OCI-LY7 (cell line): ENCODE measurements around the gene IGF1R. TPM values are rescaled to one million over a fixed set of nuclear protein-coding genes. Genes with fewer than 3 reads are reported as not detected.

Experiments used
- Bru-seq: library from RNA; stranded (reverse); fragments of 400-500 nt; gene quantifications from one replicate; lab custom pipeline; 2021; lab: Mats Ljungman, UMichigan
- BruChase-seq, 2 experiments: library from RNA; stranded (reverse); fragments of 400-500 nt; gene quantifications; one replicate each; lab custom pipeline; 2021; lab: Mats Ljungman, UMichigan
- BruUV-seq: library from RNA; stranded (reverse); fragments of 400-500 nt; replicated peaks from 2 replicates; lab custom pipeline; 2021; lab: Mats Ljungman, UMichigan
- CTCF ChIA-PET: fragments of 300-600 bp; sonication (Branson Sonifier 250); formaldehyde crosslinking; loops from one replicate; lab custom pipeline; 2022; ENCODE audit warnings: antibody characterized with exemption; ENCODE audit not compliant: unreplicated experiment; lab: Charles Lee
- POLR2A ChIA-PET: fragments of 300-600 bp; sonication (Branson Sonifier 250); formaldehyde crosslinking; loops from one replicate; lab custom pipeline; 2022; ENCODE audit warnings: antibody characterized with exemption; lab: Charles Lee
- DNase-seq: peaks from one replicate; pipeline ENCODE4 v3.0.0-alpha.2; 2015; ENCODE audit warnings: low spot score
- H2AFZ ChIP-seq: fragments of 200-600 bp; sonication (generic), shearing (Covaris generic); 2 replicates; pipeline ENCODE4 v1.6.1; 2014; ENCODE audit warnings: mild to moderate bottlenecking, antibody characterized with exemption, low read length, moderate library complexity
- H3K27ac ChIP-seq: fragments of 200-600 bp; sonication (generic); 2 replicates; pipeline ENCODE4 v1.5.1; 2014; ENCODE audit warnings: mixed run types, low read depth, mild to moderate bottlenecking, moderate library complexity, low read length, inconsistent platforms; ENCODE audit not compliant: poor library complexity, severe bottlenecking
- H3K36me3 ChIP-seq: fragments of 200-600 bp; sonication (generic); 2 replicates; pipeline ENCODE4 v1.6.1; 2014; ENCODE audit warnings: mild to moderate bottlenecking, antibody characterized with exemption, low read length, moderate library complexity, mixed read lengths; ENCODE audit not compliant: insufficient read depth
- H3K4me1 ChIP-seq: fragments of 200-600 bp; sonication (generic); 2 replicates; pipeline ENCODE4 v1.5.1; 2014; ENCODE audit warnings: mild to moderate bottlenecking, low read length; ENCODE audit not compliant: insufficient read depth, poor library complexity, severe bottlenecking
- H3K4me2 ChIP-seq: fragments of 200-600 bp; sonication (generic); 2 replicates; pipeline ENCODE4 v1.6.1; 2014; ENCODE audit warnings: mild to moderate bottlenecking, low read length
- H3K4me3 ChIP-seq: fragments of 200-600 bp; sonication (generic); 2 replicates; pipeline ENCODE4 v1.5.1; 2014; ENCODE audit warnings: mild to moderate bottlenecking, low read depth, low read length; ENCODE audit not compliant: poor library complexity, severe bottlenecking
- H3K79me2 ChIP-seq: fragments of 200-600 bp; sonication (generic); 2 replicates; pipeline ENCODE4 v1.6.1; 2016; ENCODE audit warnings: low read depth, mild to moderate bottlenecking, low read length, moderate library complexity, mixed read lengths; ENCODE audit not compliant: insufficient read depth
- H3K9me2 ChIP-seq: fragments of 200-600 bp; sonication (generic); 2 replicates; pipeline ENCODE4 v1.6.1; 2016; ENCODE audit warnings: mild to moderate bottlenecking, low read length, mixed read lengths; ENCODE audit not compliant: insufficient read depth
- H3K9me3 ChIP-seq: fragments of 200-600 bp; sonication (generic); 2 replicates; pipeline ENCODE4 v1.6.1; 2014; ENCODE audit warnings: mild to moderate bottlenecking, mixed run types, low read length, mixed read lengths
- H4K20me1 ChIP-seq: fragments of 200-600 bp; sonication (generic); 2 replicates; pipeline ENCODE4 v1.6.1; 2014; ENCODE audit warnings: mild to moderate bottlenecking, antibody characterized with exemption, low read length, moderate library complexity, mixed read lengths; ENCODE audit not compliant: insufficient read depth
- EZH2phosphoT487 ChIP-seq: fragments of 200-600 bp; sonication (generic); IDR thresholded peaks from 2 replicates; pipeline ENCODE4 v1.6.1; 2018; ENCODE audit warnings: low read depth, borderline replicate concordance, mild to moderate bottlenecking, mixed run types, antibody characterized with exemption, low read length, moderate library complexity, mixed read lengths
- intact Hi-C: fragments of 100-400 bp; cut with micrococcal nuclease; formaldehyde crosslinking; loops from one replicate; pipeline ENCODE4 v1.10.0; 2022; ENCODE audit not compliant: unreplicated experiment
- long read RNA-seq: library from polyadenylated mRNA; stranded (forward); transcript quantifications from one replicate; pipeline ENCODE4 v2.0.0, GENCODE V29; 2022
- total RNA-seq, 2 experiments: library from RNA; depleted of rRNA in 1 of 2; stranded (reverse); fragments of >200 nt in 1 of 2; shearing (Covaris generic) in 1 of 2; gene quantifications; 2 replicates each; pipeline ENCODE4 v1.2.3, GENCODE V29; 2014 to 2022
- TF ChIP-seq, protein P1 (sequence below): fragments of 200-600 bp; sonication (generic); conservative IDR thresholded peaks from 2 replicates; pipeline ENCODE4 v1.5.1; 2014; ENCODE audit warnings: mild to moderate bottlenecking, antibody characterized with exemption, low read length, moderate library complexity, mixed read lengths

IGF1R gene
- total RNA-seq (2014; rRNA removed; shearing (Covaris generic)) (26.5 and 27.6 TPM in 2 replicates), total RNA-seq (2022) (28.9 and 29.1 TPM in 2 replicates), Bru-seq, nascent RNA (percentile 69 among the genes with signal in this experiment), BruChase-seq, experiment 1, labeled RNA remaining after a 6-hour chase (percentile 74 among the genes with signal in this experiment), BruChase-seq, experiment 2, labeled RNA remaining after a 2-hour chase (percentile 71 among the genes with signal in this experiment)
- long read RNA-seq, full-length matches to known transcripts = 4 of 12 reads
- long read RNA-seq, partial matches to known transcripts = 3 of 12 reads
- long read RNA-seq, other reads (novel, unspliced or antisense) = 5 of 12 reads

DNA sequence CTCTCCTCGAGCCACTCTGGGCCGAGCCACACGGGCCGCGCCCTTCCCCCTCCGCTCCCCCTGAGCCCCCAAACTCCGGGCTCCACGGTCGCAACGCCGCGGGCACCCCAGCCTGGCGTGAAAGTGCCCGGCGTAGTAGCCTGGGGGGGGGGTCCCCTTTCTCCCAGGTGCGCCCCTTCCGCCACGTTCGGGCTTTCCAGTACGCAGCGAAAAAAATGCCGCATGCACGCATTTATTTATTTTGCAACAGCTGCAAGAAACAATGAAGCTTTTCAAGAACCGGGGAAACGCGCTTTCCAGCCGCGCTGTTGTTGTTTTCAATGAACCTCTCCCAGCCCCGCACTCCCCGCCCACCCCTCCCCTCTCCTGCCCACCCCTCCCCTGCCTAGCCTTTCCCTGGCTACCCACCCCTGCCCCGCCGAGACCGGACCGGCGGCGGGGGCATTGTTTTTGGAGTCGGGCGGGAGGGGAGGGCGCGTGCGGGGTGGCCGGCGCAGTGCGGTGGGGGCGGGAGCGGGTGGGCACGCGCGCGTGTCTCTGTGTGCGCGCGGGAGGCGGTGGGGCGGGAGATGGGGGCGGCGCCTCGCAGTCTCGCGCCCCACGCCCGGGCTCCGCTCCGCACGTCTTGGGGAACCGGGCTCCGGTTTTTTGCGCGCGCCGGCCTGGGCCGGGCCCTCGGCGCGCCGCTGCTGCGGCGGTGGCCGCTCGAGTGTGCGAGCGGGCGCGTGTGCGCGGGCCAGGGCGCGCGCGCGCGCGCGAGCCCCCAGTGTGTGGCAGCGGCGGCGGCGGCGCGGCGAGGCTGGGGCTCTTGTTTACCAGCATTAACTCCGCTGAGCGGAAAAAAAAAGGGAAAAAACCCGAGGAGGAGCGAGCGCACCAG is at the start of gene IGF1R:
TSS of gene IGF1R (plus strand) at position 766 of the 880 bp plus-strand sequence. CDS start 1,043 bp downstream, outside the sequence.
- Histone ChIP-seq H3K4me2 (peak within 1 kb of the TSS; percentile 77), H4K20me1 (peaks cover 19% of the 10 kb centered on the region), H3K4me1 (peaks cover 27% of the 10 kb centered on the region), H3K79me2 (peaks cover 7% of the 10 kb centered on the region; the same call in 1 of the 2 replicates), H2AFZ (peak within 1 kb of the TSS; percentile 97), H3K9me3 (no peaks in the 10 kb centered on the region), H3K4me3 (peak within 1 kb of the TSS; percentile 84), H3K9me2 (no peaks in the 10 kb centered on the region), H3K36me3 (no peaks in the 10 kb centered on the region), H3K27ac (peak within 1 kb of the TSS; percentile 71)
- TF ChIP-seq, protein P1, sequence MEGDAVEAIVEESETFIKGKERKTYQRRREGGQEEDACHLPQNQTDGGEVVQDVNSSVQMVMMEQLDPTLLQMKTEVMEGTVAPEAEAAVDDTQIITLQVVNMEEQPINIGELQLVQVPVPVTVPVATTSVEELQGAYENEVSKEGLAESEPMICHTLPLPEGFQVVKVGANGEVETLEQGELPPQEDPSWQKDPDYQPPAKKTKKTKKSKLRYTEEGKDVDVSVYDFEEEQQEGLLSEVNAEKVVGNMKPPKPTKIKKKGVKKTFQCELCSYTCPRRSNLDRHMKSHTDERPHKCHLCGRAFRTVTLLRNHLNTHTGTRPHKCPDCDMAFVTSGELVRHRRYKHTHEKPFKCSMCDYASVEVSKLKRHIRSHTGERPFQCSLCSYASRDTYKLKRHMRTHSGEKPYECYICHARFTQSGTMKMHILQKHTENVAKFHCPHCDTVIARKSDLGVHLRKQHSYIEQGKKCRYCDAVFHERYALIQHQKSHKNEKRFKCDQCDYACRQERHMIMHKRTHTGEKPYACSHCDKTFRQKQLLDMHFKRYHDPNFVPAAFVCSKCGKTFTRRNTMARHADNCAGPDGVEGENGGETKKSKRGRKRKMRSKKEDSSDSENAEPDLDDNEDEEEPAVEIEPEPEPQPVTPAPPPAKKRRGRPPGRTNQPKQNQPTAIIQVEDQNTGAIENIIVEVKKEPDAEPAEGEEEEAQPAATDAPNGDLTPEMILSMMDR = 0 out of 2 replicates have a peak, but pooled peaks have one; percentile 6
- TF ChIP-seq EZH2phosphoT487 = no peak
- POLR2A ChIA-PET = interaction anchor here (0.6 to 1.1 kb wide), 4 partner anchors 202 to 428 kb away, joined by 3 to 6 read pairs (median 4); no protein-coding TSS in a partner anchor
- intact Hi-C loops = loop anchor here (1.0 to 10.0 kb wide), 7 partner anchors 48 to 1954 kb away; partner anchors contain the start of genes ASB7 and LINS1
- BruUV-seq = no TSS peak
- peak; percentile 94 for DNase-seq
- CTCF ChIA-PET = no interaction called here

DNA sequence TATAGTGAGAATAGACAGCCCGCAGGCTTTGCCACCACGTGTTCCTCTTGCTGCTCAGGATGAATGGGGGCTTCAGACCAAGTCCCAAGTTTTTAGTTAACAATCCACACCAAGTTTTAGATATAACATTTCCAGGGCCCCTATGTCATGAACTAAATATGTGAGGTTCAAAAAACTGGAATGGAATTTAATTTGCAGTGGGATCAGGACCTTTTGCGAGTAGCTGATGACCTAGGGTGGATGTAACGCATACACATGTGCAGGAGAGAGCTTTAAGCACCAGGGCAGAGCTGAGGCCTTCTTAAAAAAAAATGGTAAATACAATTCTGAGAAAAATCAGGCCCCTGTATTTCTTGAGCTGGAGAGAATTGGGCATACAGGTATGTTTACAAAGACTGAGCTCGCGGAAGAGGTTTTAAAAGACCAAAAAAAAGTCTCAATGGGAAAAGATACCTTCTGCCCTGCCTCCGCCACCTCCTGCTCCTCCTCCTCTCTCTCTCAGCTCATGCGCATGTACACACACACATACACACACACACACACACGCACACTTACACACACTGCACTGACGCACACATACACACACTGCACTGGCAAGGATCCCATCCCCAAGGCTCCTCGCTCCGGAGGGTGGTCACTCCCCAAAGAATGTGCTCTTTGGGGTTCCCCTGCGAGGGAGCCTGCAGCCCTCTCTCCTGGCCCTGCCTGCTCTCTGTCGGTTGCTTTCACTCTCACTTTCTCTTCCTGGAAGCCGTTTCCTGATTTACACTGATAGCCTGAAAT is 48.2 kb upstream of the IGF1R start:
- Histone ChIP-seq H3K36me3 (no peaks in the 10 kb centered on the region), H3K27ac (no peak overlapping the region), H3K9me3 (no peaks in the 10 kb centered on the region), H3K4me3 (peak overlapping the region; percentile 42), H3K9me2 (no peaks in the 10 kb centered on the region), H3K79me2 (no peaks in the 10 kb centered on the region), H3K4me2 (peak overlapping the region; percentile 41), H4K20me1 (no peaks in the 10 kb centered on the region), H3K4me1 (peaks cover 4% of the 10 kb centered on the region), H2AFZ (peak overlapping the region; percentile 76; the same call in 1 of the 2 replicates)
- intact Hi-C loops = loop anchor here (1.0 kb wide), 1 partner anchor 47 kb away; no protein-coding TSS in a partner anchor
- TF ChIP-seq, protein P1 = no peak
- TF ChIP-seq EZH2phosphoT487 = no peak
- CTCF ChIA-PET = interaction anchor here (0.6 kb wide), 1 partner anchor 829 kb away, joined by 6 read pairs; no protein-coding TSS in a partner anchor
- no TSS peak for BruUV-seq
- DNase-seq = peak; percentile 26
- POLR2A ChIA-PET = interaction anchor here (1.0 kb wide), 2 partner anchors 29 to 47 kb away, joined by 3 read pairs; no protein-coding TSS in a partner anchor
